HG03025 (cell line): ENCODE measurements around the gene BPIFB2.

Experiments
- ATAC-seq: cut with Tn5 transposase; IDR thresholded peaks from one replicate; pipeline ENCODE4 v1.9.1; 2021; ENCODE audit warnings: mild to moderate bottlenecking, moderate library complexity; ENCODE audit not compliant: unreplicated experiment, low FRiP score

BPIFB2 gene

DNA sequence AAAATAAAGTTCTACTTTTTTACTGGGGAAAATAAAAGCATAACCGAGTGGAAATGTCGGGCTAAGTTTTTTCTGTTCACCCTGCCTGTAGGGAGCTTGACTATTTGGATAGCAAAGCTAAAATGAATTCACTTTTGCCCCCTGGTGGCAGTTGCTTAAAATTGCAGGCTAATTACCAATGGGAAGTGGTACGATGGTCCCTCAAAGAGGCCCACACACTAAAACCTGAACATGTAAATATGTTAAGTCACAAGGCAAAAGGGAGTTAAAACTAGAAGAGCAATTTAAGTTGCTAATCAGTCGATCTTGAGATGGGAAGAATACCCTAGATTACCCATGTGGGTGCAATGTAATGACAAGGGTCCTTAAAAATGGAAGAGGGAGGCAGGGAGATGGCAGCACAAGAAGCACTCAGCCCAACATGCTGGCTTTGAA lies 2.4 kb upstream of the BPIFB2 start:
- ATAC-seq, result no peak

GRCh38 chr20:33005908-33006775 lies 1.4 kb upstream of the BPIFB2 start:
- ATAC-seq, result no peak

DNA sequence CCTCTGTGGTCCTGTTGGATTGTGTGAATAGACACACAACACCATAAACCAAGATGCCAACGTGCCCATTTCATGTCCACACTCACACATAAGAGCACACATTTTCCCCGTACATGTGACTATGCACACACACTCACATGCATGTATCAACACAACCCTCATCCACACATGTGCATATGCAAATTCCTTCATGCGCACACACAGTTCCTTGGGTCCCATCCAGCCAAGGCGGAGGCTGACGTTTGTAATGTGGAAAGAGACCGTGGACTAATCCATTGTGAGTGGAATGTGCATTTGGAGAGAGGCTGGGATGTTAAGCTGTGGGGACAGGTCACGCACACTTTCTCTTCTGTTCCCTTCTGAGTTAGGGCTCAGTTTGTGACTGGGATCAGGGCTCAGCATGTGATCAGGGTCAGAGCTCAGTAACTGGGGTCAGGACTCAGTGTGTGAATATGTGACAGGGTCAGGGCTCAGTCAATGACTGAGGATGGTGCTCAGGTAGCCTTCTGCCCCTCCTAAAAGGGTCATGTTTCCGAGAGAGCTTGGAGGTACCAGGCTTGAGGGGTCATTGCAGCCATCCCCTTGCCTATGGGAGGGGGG lies 628 bp upstream of the BPIFB2 start:
- ATAC-seq, result no peak

- no peak for ATAC-seq
These were observed 1.1 kb downstream of the BPIFB2 start for GRCh38 chr20:33008336-33009213.

GRCh38 chr20:33009214-33010132 lies 2.0 kb downstream of the BPIFB2 start:
- ATAC-seq, result no peak

- ATAC-seq, result no peak
These were observed 2.6 kb downstream of the BPIFB2 start for GRCh38 chr20:33010133-33010504.

- no peak for ATAC-seq
These were observed 3.4 kb downstream of the BPIFB2 start for GRCh38 chr20:33010674-33011449.

DNA sequence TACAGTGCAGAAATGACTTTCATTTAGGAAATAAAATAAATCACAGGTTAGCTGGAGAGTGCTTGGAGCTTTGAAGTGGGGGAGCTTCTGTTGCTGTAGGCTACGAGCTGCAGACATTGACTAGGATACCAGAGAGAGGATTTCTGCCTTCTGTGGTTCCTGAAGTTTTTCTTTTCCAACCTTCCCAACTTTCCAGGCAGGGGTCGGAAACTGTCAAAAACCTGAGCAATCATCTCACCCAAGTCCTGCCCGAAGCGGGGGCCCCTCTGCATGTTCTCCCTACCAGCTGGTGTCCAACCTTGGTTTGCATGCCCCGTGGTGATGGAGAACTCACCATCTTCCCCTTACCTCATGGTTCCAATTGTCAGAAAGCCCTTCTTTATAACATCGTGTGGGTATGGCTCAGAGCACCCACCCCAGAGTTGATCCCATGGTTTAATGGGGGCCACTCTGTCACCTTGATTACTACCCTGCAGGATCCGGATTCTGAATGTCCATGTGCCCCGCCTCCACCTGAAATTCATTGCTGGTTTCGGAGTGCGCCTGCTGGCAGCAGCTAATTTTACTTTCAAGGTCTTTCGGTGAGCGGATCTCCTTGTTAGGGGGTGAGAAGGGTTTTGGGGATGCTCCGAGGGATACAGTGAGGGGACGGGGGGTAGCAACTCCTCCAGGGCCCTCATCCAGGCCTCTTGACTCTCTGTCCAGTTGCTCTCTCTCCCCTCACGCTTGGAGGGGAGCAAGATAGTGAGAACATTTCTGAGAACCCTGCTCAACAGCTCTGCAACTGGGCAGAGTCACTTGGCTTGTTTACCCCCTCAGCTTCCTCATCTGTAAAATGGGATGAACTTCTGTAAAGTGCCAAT lies 5.1 kb downstream of the BPIFB2 start:
- ATAC-seq, result no peak

GRCh38 chr20:33013701-33014326 lies 6.3 kb downstream of the BPIFB2 start:
- ATAC-seq, result no peak

GRCh38 chr20:33014336-33015113 lies 7.0 kb downstream of the BPIFB2 start:
- no peak for ATAC-seq

GRCh38 chr20:33015114-33015484 lies 7.6 kb downstream of the BPIFB2 start:
- ATAC-seq, result no peak

GRCh38 chr20:33015700-33016580 lies 8.4 kb downstream of the BPIFB2 start:
- ATAC-seq, result no peak

- no peak for ATAC-seq
These were observed 9.1 kb downstream of the BPIFB2 start for GRCh38 chr20:33016581-33017109.

- no peak for ATAC-seq
These were observed 10.0 kb downstream of the BPIFB2 start for GRCh38 chr20:33017542-33017941.

DNA sequence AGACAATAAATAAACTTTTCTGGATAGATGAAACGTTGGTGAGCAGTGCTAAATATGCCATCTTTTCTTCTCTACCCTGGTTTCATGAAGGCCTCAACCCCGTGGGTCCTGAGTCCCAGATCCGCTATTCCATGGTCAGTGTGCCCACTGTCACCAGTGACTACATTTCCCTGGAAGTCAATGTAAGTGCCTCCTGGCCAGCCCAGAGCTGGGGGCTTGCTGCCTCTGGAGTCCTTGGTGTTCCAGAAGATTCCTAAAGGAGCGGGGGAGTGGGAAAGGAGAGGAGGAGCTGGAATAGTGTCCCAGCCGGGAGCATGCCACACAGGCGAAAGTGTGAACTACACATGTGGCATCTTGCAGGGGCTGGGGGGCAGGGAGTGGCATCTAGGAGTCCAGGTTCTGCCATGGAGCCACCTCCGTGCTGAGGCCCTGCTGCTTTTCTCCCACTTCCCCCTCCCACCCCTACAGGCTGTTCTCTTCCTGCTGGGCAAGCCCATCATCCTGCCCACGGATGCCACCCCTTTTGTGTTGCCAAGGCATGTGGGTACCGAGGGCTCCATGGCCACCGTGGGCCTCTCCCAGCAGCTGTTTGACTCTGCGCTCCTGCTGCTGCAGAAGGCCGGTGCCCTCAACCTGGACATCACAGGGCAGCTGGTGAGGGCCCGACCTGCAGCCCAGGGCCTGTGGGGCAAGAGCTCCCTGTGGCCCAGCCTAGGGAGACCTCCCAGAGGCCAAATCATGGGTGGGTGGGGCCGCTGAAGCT lies 10.8 kb downstream of the BPIFB2 start:
- no peak for ATAC-seq
